NCI-H128 (cell line): ENCODE data around the gene PPID.
"Not testable (repeated sequence)": the region's sequence is repeated elsewhere in the genome, so short reads cannot be mapped to it uniquely, and the experiment has no call there.

ENCODE experiments used
- DNase-seq: peaks from one replicate; lab custom pipeline; 2025; ENCODE audit not compliant: unreplicated experiment; lab: John Stamatoyannopoulos, UW

The PPID gene

GRCh38 chr4:158669310-158669709 is 53.9 kb downstream of the PPID start:
- DNase-seq, result no peak

- DNase-seq, result no peak
Observed at GRCh38 chr4:158667651-158668198, 55.5 kb downstream of the PPID start.

- DNase-seq, result no peak
Observed at GRCh38 chr4:158666892-158667291, 56.3 kb downstream of the PPID start.

GRCh38 chr4:158664806-158665205 is 58.4 kb downstream of the PPID start:
- no peak for DNase-seq

DNA sequence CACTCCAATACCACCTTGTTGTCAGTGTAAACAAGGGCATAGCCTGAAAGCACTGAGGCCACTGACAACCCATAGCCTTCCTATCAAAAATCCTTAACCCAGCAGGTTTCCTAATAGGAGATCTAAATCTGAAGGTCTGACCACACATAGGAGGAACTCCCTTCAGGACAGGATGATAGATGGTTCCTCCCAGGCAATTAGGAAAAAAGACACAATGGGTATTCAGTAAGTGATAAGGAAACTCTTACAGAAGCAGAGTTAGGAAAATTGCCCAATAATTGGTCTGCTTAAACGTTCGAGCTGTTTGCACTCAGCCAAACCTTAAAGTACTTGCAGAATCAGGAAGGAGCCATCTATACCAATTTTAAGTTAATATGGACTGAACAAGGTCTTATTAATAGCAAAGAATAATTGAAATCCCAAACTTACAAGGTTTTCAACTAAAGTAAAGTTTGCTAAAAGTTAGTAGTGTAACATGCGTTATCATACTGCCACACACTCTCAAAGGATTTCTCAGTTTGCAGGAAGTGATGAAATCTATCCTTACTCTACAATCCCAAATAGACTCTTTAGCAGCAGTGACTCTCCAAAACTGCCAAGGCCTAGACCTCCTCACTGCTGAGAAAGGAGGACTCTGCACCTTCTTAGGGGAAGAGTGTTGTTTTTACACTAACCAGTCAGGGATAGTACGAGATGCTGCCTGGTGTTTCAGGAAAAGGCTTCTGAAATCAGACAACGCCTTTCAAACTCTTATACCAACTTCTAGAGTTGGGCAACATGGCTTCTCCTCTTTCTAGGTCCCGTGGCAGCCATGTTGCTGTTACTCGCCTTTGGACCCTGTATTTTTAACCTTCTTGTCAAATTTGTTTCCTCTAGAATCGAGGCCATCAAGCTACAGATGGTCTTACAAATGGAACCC is 59.2 kb downstream of the PPID start:
- DNase-seq, result not testable (repeated sequence)

GRCh38 chr4:158663255-158663654 is 59.9 kb downstream of the PPID start:
- not testable (repeated sequence) for DNase-seq
